ENCODE measurements around the gene ADAM12. TPM values are rescaled to one million over a fixed set of nuclear protein-coding genes. Genes with fewer than 3 reads are reported as not detected.
"Not testable (repeated sequence)": the region's sequence is repeated elsewhere in the genome, so short reads cannot be mapped to it uniquely, and the experiment has no call there.

Gene ADAM12
- total and polyA plus RNA-seq, 4 donors, result 0.03 to 0.33 (median 0.19) TPM

- H3K9ac ChIP-seq (ENCODE audit: low read depth in 1 of 2, low read length in 2 of 2), result no peak overlapping the region
Measured at GRCh38 chr10:125976960-125977605, 411.2 kb downstream of the ADAM12 start.

GRCh38 chr10:125970077-125970630 is 418.1 kb downstream of the ADAM12 start:
- H3K4me3 ChIP-seq (ENCODE audit: low read depth in 1 of 3, low read length in 3 of 3); H3K36me3 ChIP-seq (ENCODE audit: control insufficient read depth in 4 of 4, insufficient read depth in 3 of 4, low read depth in 1 of 4, low read length in 3 of 4); H3K27me3 ChIP-seq (ENCODE audit: control insufficient read depth in 4 of 4, insufficient read depth in 4 of 4, low read length in 3 of 4); H3K9ac ChIP-seq (ENCODE audit: low read depth in 1 of 2, low read length in 2 of 2); H3K9me3 ChIP-seq (ENCODE audit: control insufficient read depth in 4 of 4, low read length in 3 of 4); H3K4me1 ChIP-seq (ENCODE audit: control insufficient read depth in 4 of 4, insufficient read depth in 4 of 4, low read length in 3 of 4); DNase-seq (ENCODE audit: low spot score); H3K27ac ChIP-seq (ENCODE audit: low read depth in 1 of 2, low read length in 2 of 2): not testable (repeated sequence)
- WGBS, result 88% methylated on average over 35 of the region's 36 CpGs

More at GRCh38 chr10:125976960-125977605, 411.2 kb downstream of the ADAM12 start:
- no peak overlapping the region for H3K4me3 ChIP-seq (ENCODE audit: low read depth in 1 of 3, low read length in 3 of 3)
- H3K27ac ChIP-seq (ENCODE audit: low read depth in 1 of 2, low read length in 2 of 2), result no peak overlapping the region
- TF ChIP-seq MAX (IDR thresholded peaks at IDR 0.05), result no peak
- no peak for TF ChIP-seq RAD21 (IDR thresholded peaks at IDR 0.05)
- TF ChIP-seq ZBTB33 (IDR thresholded peaks at IDR 0.05), result no peak
- no peak for TF ChIP-seq FOXA1 (IDR thresholded peaks at IDR 0.05)
- TF ChIP-seq TAF1 (conservative IDR thresholded peaks at IDR 0.05), result no peak
- TF ChIP-seq FOXA2 (IDR thresholded peaks at IDR 0.05), result no peak
- no peak for TF ChIP-seq YY1 (IDR thresholded peaks at IDR 0.05)
- no peak for TF ChIP-seq GABPA (IDR thresholded peaks at IDR 0.05 in 1 of 2, conservative IDR thresholded peaks at IDR 0.05 in 1 of 2)
- TF ChIP-seq ATF3 (IDR thresholded peaks at IDR 0.05), result no peak
- no peak for TF ChIP-seq NR2F2 (IDR thresholded peaks at IDR 0.05)
- TF ChIP-seq EGR1 (IDR thresholded peaks at IDR 0.05; ENCODE audit: low read depth in 2 of 2), result no peak
- no peak for TF ChIP-seq REST (IDR thresholded peaks at IDR 0.05)
- no peak for TF ChIP-seq HNF4G (IDR thresholded peaks at IDR 0.05)
- no peak for TF ChIP-seq SP1 (IDR thresholded peaks at IDR 0.05)
- no peak for TF ChIP-seq JUND (IDR thresholded peaks at IDR 0.05)
- no peak for DNase-seq (ENCODE audit: low spot score)
- no peaks in the 10 kb centered on the region for H3K4me1 ChIP-seq (ENCODE audit: control insufficient read depth in 4 of 4, insufficient read depth in 4 of 4, low read length in 3 of 4)
- 84% methylated on average over 6 of the region's 6 CpGs for WGBS
- H3K36me3 ChIP-seq (ENCODE audit: control insufficient read depth in 4 of 4, insufficient read depth in 3 of 4, low read depth in 1 of 4, low read length in 3 of 4), result no peaks in the 10 kb centered on the region
- H3K9me3 ChIP-seq (ENCODE audit: control insufficient read depth in 4 of 4, low read length in 3 of 4), result no peaks in the 10 kb centered on the region
- H3K27me3 ChIP-seq (ENCODE audit: control insufficient read depth in 4 of 4, insufficient read depth in 4 of 4, low read length in 3 of 4), result no peaks in the 10 kb centered on the region

All from liver (tissue), 9 donors.